Kidney tubule cell (primary cell): ENCODE data around the gene ZKSCAN7.
"Not testable (repeated sequence)": the region's sequence is repeated elsewhere in the genome, so short reads cannot be mapped to it uniquely, and the experiment has no call there.

Source experiments
- DNase-seq: peaks from one replicate; pipeline ENCODE4 v3.0.0-alpha.2; 2018; ENCODE audit warnings: low spot score

The ZKSCAN7 gene

DNA sequence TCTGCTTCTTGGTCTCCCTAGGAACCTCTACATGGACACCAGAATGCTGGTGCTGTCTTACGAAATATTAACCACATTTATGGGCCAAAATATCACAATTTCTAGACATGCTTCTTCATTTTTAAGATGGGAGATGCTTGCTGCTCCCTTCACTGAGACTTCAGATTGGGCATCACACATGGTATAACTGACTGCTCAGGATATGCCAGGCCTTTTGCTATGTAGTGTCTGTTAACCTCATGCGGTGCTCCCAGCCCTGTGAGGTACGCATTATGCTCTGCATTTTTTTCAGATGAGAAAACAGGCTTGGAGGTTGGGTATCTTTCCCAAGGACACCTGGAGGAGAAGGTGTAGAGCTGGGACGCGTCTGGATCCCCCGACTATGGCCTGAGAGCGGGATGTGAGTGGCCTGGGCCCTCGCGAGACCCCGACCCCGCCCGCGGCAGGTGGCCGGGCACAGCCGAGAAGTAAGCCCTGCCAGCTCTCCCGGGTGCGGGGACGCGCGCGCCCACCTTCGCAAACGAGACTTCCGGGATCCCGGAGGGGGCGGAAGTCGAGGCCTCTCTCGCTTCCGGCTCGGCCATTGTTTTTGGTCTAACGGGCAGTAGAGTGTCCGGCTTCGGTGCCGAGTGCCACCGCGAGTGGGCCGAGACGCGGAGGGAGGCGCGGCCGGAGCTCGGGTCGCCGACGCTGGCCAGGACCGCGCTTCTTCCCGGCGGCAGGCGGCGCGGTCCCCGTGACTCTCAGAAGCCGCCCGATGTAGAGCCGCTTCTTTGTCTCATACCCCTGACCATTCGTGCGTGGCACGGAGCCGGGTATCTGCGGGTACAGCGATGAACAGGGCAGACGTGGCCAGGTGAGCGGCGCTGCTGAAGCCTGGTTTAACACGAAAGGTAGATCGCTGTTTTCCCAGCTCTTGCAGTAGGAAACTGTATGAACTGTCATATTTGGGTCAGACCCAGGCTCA lies at the start of gene ZKSCAN7:
Gene ZKSCAN7 (plus strand): TSS at position 568 of the 967 bp plus-strand sequence. CDS start 1,855 bp downstream, outside the sequence.
- DNase-seq: peak; percentile 69

DNA sequence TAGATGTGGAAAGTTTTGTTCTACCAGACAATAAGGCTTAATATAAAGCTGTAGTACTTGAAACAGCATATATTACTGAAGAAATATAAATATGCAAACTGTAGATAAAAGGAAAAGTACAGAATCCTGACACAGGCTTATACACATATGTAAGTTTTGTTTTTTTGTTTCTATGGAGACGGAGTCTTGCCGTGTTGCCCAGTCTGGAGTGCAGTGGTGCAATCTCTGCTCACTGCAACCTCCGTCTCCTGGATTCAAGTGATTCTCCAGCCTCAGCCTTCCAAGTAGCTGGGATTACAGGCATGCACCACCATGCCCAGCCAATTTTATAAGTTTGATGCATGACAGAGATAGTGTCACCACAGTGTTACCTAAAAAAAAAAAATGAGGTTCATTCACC lies 48.4 kb upstream of the ZKSCAN7 start:
- no peak for DNase-seq

DNA sequence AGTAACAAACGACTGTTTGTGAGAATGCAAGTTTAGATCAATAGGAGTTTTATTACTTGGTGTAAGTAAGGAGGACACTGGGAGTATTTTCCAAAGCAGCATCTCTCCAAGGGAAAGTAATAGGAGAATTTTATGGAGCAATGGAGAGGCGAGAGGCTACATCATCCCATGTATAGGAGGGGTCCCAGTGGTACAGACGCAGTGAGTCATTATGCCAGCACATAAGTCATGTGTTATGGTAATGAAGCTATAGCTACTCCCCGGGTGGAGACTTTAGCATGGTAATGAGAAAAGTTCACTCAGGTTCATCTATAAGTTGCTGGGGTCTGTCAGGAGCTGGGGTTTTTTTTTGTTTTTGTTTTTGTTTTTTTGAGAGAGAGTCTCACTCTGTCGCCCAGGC lies 48.0 kb upstream of the ZKSCAN7 start:
- DNase-seq: no peak

DNA sequence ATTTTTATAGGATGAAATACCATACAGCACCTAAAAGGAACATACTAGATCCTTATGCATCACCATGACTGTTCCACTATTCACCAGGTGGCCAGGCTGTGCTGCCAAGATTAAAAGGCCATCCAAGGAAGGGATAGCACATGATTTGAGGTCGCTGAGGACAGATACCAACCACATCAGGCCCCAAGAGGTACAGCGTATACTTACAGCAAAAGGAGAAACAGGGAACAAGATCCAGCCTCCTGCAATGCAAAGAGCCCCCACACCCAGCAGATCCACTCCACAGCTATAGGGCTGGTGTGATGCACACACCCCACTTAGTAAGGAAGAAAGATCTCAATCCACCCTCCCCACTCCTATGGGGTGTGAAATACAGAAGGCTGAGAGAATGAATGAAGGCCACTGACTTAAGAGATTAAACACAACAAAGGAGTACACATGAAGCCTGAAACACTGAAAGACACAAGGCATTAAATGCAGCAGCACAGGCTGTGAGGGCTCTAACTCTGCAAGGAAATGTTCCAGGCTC lies 45.5 kb upstream of the ZKSCAN7 start:
- DNase-seq: no peak

DNA sequence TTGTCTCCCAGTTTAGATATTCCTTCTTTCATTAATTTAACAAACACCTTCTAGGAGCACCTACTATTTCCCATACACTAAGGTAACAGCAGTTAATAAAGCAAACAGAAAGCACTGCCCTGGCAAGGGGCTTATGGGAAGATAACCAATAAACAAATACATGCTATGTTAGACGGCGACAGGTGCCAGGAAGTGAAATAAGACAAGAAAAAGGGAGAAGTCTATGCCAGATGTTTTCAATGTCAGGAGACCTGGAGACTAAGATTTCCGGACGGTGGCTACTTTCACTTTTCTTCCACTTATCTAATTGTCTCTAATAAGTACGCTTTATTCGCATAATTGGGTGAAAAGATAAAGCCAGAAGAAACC lies 45.0 kb upstream of the ZKSCAN7 start:
- peak; percentile 38 for DNase-seq

DNA sequence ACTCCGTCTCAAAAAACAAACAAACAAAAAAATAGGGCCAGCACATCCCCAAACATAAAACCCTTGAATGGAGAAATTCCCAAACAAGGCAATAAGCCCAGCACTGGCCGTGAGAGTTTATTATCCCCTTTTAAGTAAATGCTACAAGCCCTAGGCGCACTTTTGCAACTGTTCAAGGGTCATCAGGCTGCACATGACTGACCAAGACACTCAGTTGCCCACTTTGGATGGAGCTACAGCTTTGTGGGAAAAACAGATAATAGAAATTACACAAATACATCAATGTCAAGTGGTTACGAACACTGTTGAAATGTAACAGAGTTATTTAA lies 43.8 kb upstream of the ZKSCAN7 start:
- no peak for DNase-seq

DNA sequence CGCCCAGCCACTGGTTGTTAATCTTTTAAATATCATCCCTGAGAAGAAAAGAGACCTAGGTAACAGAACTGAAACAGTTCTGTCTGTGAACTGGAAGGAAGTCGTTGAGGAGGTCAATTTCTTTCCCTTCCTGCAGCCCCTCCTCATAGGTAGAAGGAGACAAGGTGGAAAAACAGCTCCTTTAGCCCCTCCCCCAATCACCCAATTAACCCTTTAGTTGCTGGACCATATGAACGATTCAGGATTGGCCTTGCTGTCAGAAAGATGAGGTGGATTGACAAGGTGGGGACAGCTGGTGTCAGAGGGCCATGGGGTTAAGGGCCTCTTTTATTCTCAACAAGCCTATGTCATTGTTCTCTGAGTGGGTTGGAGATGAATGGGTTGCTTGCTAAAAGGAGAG lies 41.5 kb upstream of the ZKSCAN7 start:
- no peak for DNase-seq

DNA sequence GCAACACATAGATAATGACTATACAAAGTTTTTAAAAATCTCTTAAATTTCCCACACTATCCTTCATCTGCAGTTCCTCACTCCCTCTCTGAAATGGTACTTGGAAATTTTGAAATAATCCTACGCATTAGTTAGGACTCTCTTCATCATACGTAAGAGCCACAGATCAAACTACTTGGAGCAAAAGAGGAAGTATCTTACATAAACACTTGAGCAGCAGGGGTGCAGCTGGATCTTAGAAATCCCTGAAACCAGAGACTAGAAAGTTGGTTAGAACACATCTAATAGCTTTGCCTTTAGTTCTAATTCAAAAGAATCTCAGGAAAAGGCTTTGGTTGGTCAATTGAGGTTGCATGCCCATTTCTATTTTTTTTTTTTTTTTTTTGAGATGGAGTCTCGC lies 38.8 kb upstream of the ZKSCAN7 start:
- no peak for DNase-seq

DNA sequence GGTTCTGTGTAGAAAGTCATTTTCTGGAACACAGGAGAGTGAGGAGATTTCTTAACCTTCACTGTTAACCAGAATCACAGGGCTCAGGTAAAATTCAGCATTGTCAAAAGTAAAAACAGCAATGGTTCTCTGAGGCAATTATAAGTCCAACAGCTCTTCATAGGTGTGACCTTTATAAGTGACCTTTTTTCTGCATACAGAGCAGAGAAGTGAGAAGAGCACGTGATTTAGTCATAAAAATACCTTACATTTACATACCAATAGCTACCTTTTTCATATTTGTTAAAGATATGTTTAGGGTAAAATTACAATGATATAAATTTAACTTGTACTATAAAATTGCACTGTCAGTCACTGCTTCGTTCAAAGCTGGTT lies 36.2 kb upstream of the ZKSCAN7 start:
- DNase-seq: no peak

DNA sequence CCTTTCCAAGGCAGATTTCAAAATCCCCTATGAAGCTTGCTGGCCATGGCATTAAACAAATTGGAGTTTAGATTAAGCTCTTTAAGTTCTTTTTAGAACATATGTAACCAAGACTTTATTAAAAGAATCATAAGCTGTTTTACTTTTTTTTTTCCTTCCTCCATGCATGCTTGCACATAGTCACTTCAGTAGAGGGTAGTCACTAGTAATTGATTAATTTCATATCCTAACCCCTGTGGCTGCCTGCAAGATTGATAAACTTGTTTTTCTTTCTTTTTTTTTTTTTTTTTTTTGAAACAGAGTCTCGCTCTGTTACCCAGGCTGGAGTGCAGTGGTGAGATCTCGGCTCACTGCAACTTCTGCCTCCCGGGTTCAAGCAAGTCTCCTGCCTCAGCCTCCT lies 33.3 kb upstream of the ZKSCAN7 start:
- peak; percentile 75 for DNase-seq

DNA sequence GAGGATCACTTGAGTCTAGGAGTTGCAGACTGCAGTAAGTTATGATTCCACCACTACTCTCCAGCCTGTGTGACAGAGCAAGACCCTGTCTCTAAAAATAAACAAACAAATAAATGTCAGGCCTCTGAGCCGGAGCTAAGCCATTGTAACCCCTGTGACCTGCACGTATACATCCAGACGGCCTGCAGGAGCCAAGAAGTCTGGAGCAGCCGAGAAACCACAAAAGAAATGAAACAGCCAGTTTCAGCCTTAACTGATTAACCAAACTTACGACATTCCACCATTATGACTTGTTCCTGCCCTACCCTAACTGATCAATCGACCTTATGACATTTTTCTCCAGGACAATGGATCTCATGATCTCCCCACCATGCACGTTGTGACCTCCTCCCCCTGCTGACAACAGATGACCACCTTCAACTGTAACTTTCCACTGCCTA lies 32.5 kb upstream of the ZKSCAN7 start:
- DNase-seq: peak; percentile 46

DNA sequence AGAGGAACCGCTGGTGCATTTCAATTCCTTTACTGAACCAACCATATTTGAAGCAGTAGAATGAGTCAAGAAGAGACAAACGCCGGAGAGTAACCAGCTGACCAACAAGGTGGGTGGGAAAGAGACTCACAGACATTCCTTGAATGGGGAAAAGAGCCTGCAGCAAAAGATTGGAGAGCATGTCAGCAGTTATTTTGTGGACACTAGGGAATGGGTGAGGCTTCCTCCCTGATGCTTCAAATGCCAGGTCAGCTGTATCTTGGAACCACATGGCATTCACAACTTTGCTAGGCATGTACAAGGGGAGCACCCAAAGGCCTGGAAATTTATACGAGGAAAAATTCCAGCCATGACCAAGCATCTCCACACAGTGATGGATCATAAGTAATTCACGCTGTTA lies 29.9 kb upstream of the ZKSCAN7 start:
- peak; percentile 51 for DNase-seq

DNA sequence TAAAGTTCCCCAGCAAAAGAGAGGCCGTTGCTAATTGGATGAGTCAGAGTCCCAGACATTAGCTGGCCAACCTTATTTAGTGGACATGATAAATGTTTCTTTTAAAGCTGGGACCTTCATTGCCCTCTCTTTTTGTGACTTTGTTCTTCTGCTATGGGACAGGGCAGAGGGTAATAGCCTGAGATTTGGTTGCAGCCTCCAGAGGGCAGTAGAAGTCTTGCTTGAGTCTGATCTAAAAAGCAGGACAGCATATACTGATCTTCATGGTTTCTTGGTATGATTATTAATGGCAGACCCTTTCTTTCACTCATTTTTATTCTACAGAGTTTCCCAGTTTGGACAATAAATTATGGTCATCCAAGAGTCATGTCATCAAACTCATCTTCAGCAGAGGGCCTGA lies 25.1 kb upstream of the ZKSCAN7 start:
- peak; percentile 22 for DNase-seq

DNA sequence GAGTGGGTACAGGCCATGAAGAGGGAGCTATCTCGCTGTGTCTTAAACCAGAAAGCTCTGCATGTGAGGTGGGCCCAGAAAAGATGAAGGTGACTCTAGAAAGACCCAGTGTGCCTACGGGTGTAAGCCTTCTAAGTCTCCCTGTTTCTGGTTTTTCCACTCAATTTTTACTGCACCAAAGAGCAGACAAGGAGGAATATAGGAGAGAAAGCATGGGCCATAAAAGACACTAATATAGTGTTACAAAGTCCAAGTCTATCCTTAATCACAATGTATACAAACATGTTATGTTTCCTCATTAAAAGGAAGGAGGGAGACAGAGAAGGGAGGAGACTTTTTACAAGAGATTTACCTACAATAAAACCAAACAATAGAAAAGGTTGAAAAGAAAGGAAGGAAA lies 24.1 kb upstream of the ZKSCAN7 start:
- no peak for DNase-seq

DNA sequence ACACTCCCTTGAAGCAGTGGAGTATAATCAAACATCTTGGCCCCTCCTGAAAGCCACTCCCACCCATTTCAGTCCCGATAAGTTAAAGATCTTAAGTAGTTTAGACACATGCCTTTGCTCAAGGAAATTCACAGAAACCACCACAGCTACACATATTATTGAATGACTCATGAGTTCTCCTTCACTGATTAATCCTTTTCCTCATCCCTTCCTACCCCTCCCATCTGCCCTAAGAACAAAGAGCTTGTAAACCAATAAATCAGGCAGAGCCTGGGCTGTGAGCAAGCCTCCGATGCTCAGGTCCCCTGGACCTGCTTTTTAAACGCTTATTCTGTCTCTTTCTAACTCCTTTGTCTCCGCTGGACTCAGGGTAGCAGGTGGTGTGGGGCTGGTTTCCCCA lies 20.3 kb upstream of the ZKSCAN7 start:
- DNase-seq: peak; percentile 85

DNA sequence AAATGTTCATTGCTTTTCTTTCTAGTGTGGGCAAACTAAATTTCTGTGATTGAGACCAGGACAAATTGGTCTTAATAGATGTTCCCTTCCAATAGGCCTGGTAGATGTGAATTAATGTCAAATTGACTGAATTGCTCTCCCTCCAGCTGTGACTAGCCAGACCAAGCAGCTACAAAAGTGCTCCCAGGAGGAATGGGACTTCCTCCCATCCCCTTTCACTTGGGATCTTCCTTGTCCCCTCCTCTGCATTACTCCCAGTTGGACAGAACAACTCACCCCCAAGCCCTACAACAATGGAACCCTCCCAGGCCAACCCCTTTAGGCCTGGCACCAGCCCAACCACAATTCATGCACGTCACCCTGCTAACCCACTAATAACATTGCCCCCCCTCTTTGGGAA lies 19.6 kb upstream of the ZKSCAN7 start:
- DNase-seq: peak; percentile 25

DNA sequence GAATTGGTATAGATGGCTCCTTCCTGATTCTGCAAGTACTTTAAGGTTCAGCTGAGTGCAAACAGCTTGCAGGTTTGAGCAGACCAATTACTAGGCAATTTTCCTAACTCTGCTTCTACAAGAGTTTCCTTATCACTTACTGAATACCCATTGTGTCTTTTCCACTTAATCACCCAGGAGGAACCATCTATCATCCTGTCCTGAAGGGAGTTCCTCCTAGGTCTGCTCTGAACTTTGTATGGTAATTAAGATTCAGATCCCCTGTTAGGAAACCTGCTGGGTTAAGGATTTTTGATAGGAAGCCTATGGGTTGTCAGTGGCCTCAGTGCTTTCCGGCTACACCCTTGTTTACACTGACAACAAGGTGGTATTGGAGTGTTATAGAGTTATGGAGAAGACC lies 10.2 kb upstream of the ZKSCAN7 start:
- not testable (repeated sequence) for DNase-seq

DNA sequence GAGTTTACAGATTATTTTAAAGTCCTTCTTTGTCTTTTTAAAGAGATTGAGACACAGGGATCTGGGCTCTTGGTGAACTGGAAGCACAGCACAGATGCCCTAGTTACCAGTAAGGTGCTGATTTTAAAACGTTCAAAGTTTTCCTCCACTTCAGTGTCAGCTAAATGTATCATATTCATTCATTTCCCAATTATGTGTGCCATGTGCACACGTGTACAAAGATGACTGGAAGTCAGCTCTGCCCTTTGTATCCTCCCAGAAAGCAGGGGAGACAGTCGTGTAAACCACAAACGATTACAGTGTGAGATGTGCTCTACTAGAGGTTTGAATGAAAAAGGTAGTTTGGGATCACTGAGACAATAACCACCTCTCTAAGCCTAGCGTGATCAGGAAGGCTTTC lies 730 bp downstream of the ZKSCAN7 start:
- peak; percentile 16 for DNase-seq

DNA sequence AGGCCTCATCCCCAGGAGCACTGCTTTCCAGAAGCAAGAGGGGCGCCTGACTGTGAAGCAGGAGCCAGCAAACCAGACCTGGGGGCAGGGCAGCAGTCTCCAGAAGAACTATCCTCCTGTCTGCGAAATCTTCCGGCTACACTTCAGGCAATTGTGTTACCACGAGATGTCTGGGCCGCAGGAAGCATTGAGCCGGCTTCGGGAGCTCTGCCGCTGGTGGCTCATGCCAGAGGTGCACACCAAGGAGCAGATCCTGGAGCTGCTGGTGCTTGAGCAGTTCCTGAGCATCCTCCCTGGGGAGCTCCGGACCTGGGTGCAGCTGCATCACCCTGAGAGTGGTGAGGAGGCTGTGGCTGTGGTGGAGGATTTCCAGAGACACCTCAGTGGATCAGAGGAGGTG lies 2.1 kb downstream of the ZKSCAN7 start:
- no peak for DNase-seq

DNA sequence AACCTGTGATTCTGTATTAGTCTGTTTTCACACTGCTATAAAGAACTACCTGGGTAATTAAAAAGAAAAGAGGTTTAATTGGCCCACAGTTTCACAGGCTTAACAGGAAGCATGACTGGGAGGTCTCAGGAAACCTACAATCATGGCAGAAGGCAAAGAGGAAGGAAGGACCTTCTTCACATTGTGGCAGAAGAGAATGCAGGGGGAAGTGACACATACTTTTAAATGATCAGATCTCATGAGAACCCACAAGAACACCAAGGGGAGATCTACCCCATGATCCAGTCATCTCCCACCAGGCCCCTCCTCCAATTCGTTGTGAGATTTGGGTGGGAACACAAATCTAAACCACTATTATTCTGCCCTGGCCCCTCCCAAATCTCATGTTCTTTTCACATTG lies 6.1 kb downstream of the ZKSCAN7 start:
- no peak for DNase-seq

DNA sequence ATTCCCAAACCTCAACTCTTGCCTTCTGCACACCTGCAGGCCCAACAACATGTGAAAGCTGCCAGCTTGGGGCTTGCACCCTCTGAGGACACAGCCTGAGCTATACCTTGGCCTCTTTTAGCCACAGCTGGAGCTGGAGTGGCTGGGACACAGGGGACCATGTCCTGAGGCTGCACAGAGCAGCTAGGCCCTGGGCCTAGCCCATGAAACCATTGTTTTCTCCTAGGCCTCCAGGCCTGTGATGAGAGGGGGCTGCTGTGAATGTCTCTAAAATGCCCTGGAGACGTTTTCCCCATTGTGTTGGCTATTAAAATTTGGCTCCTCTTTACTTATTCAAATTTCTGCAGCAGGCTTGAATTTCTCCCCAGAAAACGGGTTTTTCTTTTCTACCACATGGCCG lies 7.2 kb downstream of the ZKSCAN7 start:
- no peak for DNase-seq

DNA sequence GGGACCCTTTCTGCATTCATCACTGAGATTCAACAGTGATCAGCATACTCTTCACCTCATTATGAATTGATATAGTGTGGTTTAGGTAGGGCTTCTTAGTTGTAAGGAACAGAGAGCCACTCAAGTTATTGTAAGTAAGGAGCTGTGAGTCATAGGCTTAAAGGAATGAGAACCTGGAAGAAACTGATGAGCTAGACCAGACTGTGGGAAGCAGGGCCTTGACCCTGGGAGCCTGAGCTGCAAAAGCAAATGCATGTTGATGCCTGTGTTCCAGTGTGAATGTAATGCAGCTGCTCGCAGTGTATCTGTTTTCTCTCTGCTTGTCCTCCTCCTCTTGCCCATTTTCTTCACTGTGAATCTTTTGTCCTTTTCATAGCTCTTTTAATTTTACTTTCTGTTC lies 13.6 kb downstream of the ZKSCAN7 start:
- peak; percentile 51 for DNase-seq

DNA sequence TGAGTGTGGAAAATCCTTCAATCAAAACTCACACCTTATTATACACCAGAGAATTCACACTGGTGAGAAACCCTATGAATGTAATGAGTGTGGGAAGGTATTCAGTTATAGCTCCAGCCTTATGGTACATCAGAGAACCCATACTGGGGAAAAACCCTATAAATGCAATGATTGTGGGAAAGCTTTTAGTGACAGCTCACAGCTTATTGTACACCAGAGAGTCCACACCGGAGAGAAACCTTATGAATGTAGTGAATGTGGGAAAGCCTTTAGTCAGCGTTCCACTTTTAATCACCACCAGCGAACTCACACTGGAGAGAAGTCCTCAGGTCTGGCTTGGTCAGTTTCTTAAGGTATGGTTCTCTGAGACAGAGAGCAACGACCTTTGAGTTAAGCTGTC lies 16.0 kb downstream of the ZKSCAN7 start:
- no peak for DNase-seq

DNA sequence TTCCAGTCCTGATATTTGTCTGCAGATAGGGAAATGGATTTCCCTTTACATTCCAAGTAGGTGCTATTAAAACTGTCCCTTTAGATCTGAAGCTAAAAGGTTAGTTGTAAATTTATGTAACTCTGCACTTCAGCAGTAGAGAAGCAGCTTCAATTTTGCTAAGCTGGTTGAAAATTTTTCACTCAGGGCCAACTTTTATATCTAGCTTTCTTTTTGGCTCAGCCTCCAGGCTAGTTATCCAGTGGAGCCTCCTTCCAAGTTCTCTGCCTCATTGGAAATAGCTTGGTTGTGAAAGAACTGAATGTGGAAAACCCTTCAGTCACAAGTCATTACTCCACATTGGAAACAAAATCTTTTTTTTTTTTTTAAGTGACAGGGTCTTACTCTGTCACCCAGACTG lies 21.6 kb downstream of the ZKSCAN7 start:
- no peak for DNase-seq
